ENCODE data around the gene CD1E.

Gene CD1E

GRCh38 chr1:158393476-158393875 is 39.8 kb downstream of the CD1E start:
- no peaks in the 10 kb centered on the region for H3K27me3 ChIP-seq
- H3K4me1 ChIP-seq, result no peaks in the 10 kb centered on the region
- no peak for TF ChIP-seq CTCF (IDR thresholded peaks at IDR 0.05)
- intact Hi-C loops (cut with DNase I; ENCODE audit: low total_unique reads), result no loop called here
- no peak overlapping the region for H3K27ac ChIP-seq
- no peak for DNase-seq
- no peaks in the 10 kb centered on the region for H3K36me3 ChIP-seq
- no peak overlapping the region for H3K4me3 ChIP-seq
- H3K9me3 ChIP-seq, result no peaks in the 10 kb centered on the region

GRCh38 chr1:158396646-158397045 is 43.0 kb downstream of the CD1E start:
- Histone ChIP-seq H3K4me1 (no peaks in the 10 kb centered on the region), H3K4me3 (no peak overlapping the region), H3K27ac (no peak overlapping the region), H3K9me3 (no peaks in the 10 kb centered on the region), H3K36me3 (no peaks in the 10 kb centered on the region), H3K27me3 (no peaks in the 10 kb centered on the region)
- DNase-seq, result no peak
- intact Hi-C loops (cut with DNase I; ENCODE audit: low total_unique reads), result no loop called here
- no peak for TF ChIP-seq CTCF (IDR thresholded peaks at IDR 0.05)

GRCh38 chr1:158398818-158399514 is 45.3 kb downstream of the CD1E start, which contains the start of gene OR10T2:
Gene OR10T2, minus strand, starts transcription at chr1:158399466. Its CDS starts 0 bp downstream, at chr1:158399466.
- no peak for TF ChIP-seq CTCF (IDR thresholded peaks at IDR 0.05)
- Histone ChIP-seq H3K36me3 (no peaks in the 10 kb centered on the region), H3K27ac (no peak within 1 kb of the TSS), H3K4me1 (no peaks in the 10 kb centered on the region), H3K9me3 (no peaks in the 10 kb centered on the region), H3K27me3 (no peaks in the 10 kb centered on the region), H3K4me3 (no peak within 1 kb of the TSS)
- intact Hi-C loops (cut with DNase I; ENCODE audit: low total_unique reads), result no loop called here
- no peak for DNase-seq

GRCh38 chr1:158400871-158401270 is 47.2 kb downstream of the CD1E start:
- Histone ChIP-seq H3K36me3 (no peaks in the 10 kb centered on the region), H3K9me3 (no peaks in the 10 kb centered on the region), H3K27ac (no peak overlapping the region), H3K27me3 (no peaks in the 10 kb centered on the region), H3K4me1 (no peaks in the 10 kb centered on the region), H3K4me3 (no peak overlapping the region)
- no peak for TF ChIP-seq CTCF (IDR thresholded peaks at IDR 0.05)
- no peak for DNase-seq
- intact Hi-C loops (cut with DNase I; ENCODE audit: low total_unique reads), result no loop called here

- H3K4me1 ChIP-seq, result no peaks in the 10 kb centered on the region
- no peak overlapping the region for H3K27ac ChIP-seq
- H3K4me3 ChIP-seq, result no peak overlapping the region
- no peaks in the 10 kb centered on the region for H3K9me3 ChIP-seq
- no peak for DNase-seq
- intact Hi-C loops (cut with DNase I; ENCODE audit: low total_unique reads), result no loop called here
- no peaks in the 10 kb centered on the region for H3K36me3 ChIP-seq
- no peak for TF ChIP-seq CTCF (IDR thresholded peaks at IDR 0.05)
- no peaks in the 10 kb centered on the region for H3K27me3 ChIP-seq
These were observed 53.4 kb downstream of the CD1E start for GRCh38 chr1:158407092-158407491.

All from tibial artery (tissue), 4 donors.